Measurements from ENCODE around the gene CELF2.

Gene CELF2

GRCh38 chr10:11307004-11307403, 289.3 kb downstream of the CELF2 start:
- no peak for DNase-seq

- DNase-seq: no peak
Measured at GRCh38 chr10:11307937-11308336, 290.3 kb downstream of the CELF2 start.

- no peak for DNase-seq
Measured at GRCh38 chr10:11311027-11311426, 293.4 kb downstream of the CELF2 start.

- DNase-seq: no peak
Measured at GRCh38 chr10:11313463-11313862, 295.8 kb downstream of the CELF2 start.

- no peak for DNase-seq
Measured at GRCh38 chr10:11317936-11318670, 300.4 kb downstream of the CELF2 start.

- no peak for DNase-seq
Measured at GRCh38 chr10:11318826-11319598, 301.3 kb downstream of the CELF2 start.

GRCh38 chr10:11319990-11320602, 302.4 kb downstream of the CELF2 start:
- DNase-seq: no peak

- no peak for DNase-seq
Measured at GRCh38 chr10:11320809-11321520, 303.3 kb downstream of the CELF2 start.

- DNase-seq: no peak
Measured at GRCh38 chr10:11322698-11323097, 305.0 kb downstream of the CELF2 start.

- DNase-seq: no peak
Measured at GRCh38 chr10:11324761-11325321, 307.2 kb downstream of the CELF2 start.

- DNase-seq: no peak
Measured at GRCh38 chr10:11325817-11326216, 308.1 kb downstream of the CELF2 start.

GRCh38 chr10:11326241-11326640, 308.6 kb downstream of the CELF2 start:
- DNase-seq: no peak

- DNase-seq: no peak
Measured at GRCh38 chr10:11326913-11327616, 309.4 kb downstream of the CELF2 start.

- DNase-seq: no peak
Measured at GRCh38 chr10:11328264-11329061, 310.8 kb downstream of the CELF2 start.

GRCh38 chr10:11329062-11329673, 311.5 kb downstream of the CELF2 start:
- no peak for DNase-seq

- DNase-seq: no peak
Measured at GRCh38 chr10:11330383-11331045, 312.8 kb downstream of the CELF2 start.

GRCh38 chr10:11331046-11331577, 313.4 kb downstream of the CELF2 start:
- no peak for DNase-seq

GRCh38 chr10:11331726-11332125, 314.1 kb downstream of the CELF2 start:
- DNase-seq: no peak

GRCh38 chr10:11332846-11333245, 315.2 kb downstream of the CELF2 start:
- no peak for DNase-seq

- no peak for DNase-seq
Measured at GRCh38 chr10:11334436-11334835, 316.8 kb downstream of the CELF2 start.

All from NCI-H2029 (cell line).